MCF 10A (cell line): ENCODE data around the gene PCNX3. TPM values are rescaled to one million over a fixed set of nuclear protein-coding genes. Genes with fewer than 3 reads are reported as not detected.
"Not testable (repeated sequence)": the region's sequence is repeated elsewhere in the genome, so short reads cannot be mapped to it uniquely, and the experiment has no call there.

ENCODE experiments used
- BruUV-seq: library from RNA; stranded (reverse); fragments of 400-500 nt; replicated peaks from 2 replicates; lab custom pipeline; 2021; lab: Mats Ljungman, UMichigan
- CTCF ChIA-PET: fragments of 300-600 bp; sonication (Branson Sonifier 250); formaldehyde crosslinking; extraction: SDS; loops from one replicate; lab custom pipeline; 2021; ENCODE audit warnings: antibody characterized with exemption, inconsistent platforms; lab: Yijun Ruan, JAX
- POLR2A ChIA-PET: fragments of 300-600, 350-650 bp; sonication (Branson Sonifier 250); formaldehyde crosslinking; extraction: SDS; loops from one replicate; lab custom pipeline; 2020; ENCODE audit warnings: antibody characterized with exemption, inconsistent platforms; lab: Yijun Ruan, JAX
- DNase-seq: peaks from one replicate; pipeline ENCODE4 v3.0.0-alpha.2; 2018; ENCODE audit not compliant: unreplicated experiment
- H3K27ac Mint-ChIP-seq: one replicate; pipeline ENCODE4 v1.8.0; 2022; ENCODE audit warnings: mild to moderate bottlenecking, low read depth, mixed read lengths; ENCODE audit not compliant: unreplicated experiment
- H3K27me3 Mint-ChIP-seq: one replicate; pipeline ENCODE4 v1.8.0; 2022; ENCODE audit warnings: mixed read lengths; ENCODE audit not compliant: insufficient read depth, unreplicated experiment
- H3K36me3 Mint-ChIP-seq: one replicate; pipeline ENCODE4 v1.8.0; 2022; ENCODE audit warnings: mild to moderate bottlenecking, moderate library complexity, mixed read lengths; ENCODE audit not compliant: insufficient read depth, unreplicated experiment
- H3K4me1 Mint-ChIP-seq: one replicate; pipeline ENCODE4 v1.8.0; 2022; ENCODE audit warnings: mixed read lengths; ENCODE audit not compliant: insufficient read depth, unreplicated experiment
- H3K4me3 Mint-ChIP-seq: one replicate; pipeline ENCODE4 v1.8.0; 2022; ENCODE audit warnings: mild to moderate bottlenecking, moderate library complexity, mixed read lengths; ENCODE audit not compliant: unreplicated experiment
- H3K9me3 Mint-ChIP-seq: one replicate; pipeline ENCODE4 v1.8.0; 2022; ENCODE audit warnings: mixed read lengths; ENCODE audit not compliant: unreplicated experiment
- intact Hi-C: fragments of 100-400 bp; cut with micrococcal nuclease; formaldehyde crosslinking; loops from 2 replicates; pipeline ENCODE4 v1.14.1; 2022
- total RNA-seq: library from RNA; stranded (reverse); gene quantifications from 2 replicates; pipeline ENCODE4 v1.2.3, GENCODE V29; 2022
- TF ChIP-seq, protein P1 (sequence below): fragments of 200-600 bp; IDR thresholded peaks from one replicate; pipeline ENCODE4 v1.8.0; 2022; ENCODE audit warnings: antibody characterized with exemption, mild to moderate bottlenecking; ENCODE audit not compliant: unreplicated experiment

PCNX3 gene
- total RNA-seq, 1 experiment from 2014 or later, result 40.9 TPM

DNA sequence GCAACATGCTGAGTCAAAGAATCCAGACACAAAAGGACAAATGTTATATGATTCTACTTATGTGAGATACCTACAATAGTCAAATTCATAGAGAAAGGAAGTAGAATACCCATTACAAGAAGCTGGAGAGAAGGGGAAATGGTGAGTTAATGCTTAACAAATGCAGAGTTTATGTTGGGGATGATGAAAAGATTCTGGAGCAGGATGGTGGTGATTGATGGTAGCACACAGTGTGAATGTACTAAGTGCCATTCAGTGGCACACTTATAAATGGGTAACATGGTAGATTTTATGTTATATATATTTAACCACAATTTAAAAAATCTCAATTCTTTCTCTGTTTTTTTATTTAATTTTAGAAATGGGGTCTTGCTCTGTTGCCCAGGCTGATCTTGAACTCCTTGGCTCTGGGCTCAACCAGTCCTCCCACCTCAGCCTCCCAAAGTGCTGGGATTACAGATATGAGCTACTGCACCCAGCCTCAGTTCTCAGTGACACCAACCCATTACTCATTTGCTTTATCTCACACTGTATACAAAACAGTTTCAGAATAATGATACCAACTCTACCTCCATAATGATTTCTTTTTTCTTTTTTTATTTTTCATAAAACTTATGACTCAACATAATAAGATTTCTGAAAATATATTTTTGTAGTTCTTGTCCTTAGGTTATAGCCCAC, 56.7 kb downstream of the PCNX3 start:
- CTCF ChIA-PET, result interaction anchor here (0.7 kb wide), 1 partner anchor 1449 kb away, joined by 3 read pairs; no protein-coding TSS in a partner anchor
- TF ChIP-seq, protein P1, sequence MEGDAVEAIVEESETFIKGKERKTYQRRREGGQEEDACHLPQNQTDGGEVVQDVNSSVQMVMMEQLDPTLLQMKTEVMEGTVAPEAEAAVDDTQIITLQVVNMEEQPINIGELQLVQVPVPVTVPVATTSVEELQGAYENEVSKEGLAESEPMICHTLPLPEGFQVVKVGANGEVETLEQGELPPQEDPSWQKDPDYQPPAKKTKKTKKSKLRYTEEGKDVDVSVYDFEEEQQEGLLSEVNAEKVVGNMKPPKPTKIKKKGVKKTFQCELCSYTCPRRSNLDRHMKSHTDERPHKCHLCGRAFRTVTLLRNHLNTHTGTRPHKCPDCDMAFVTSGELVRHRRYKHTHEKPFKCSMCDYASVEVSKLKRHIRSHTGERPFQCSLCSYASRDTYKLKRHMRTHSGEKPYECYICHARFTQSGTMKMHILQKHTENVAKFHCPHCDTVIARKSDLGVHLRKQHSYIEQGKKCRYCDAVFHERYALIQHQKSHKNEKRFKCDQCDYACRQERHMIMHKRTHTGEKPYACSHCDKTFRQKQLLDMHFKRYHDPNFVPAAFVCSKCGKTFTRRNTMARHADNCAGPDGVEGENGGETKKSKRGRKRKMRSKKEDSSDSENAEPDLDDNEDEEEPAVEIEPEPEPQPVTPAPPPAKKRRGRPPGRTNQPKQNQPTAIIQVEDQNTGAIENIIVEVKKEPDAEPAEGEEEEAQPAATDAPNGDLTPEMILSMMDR, result no peak
- no peaks in the 10 kb centered on the region for H3K4me1 Mint-ChIP-seq
- no peak for DNase-seq
- POLR2A ChIA-PET, result interaction anchor here (0.8 to 1.0 kb wide), 2 partner anchors 9 to 261 kb away, joined by 3 to 5 read pairs; partner anchors contain the start of gene RELA
- no peaks in the 10 kb centered on the region for H3K36me3 Mint-ChIP-seq
- no peak overlapping the region for H3K27ac Mint-ChIP-seq
- no peaks in the 10 kb centered on the region for H3K27me3 Mint-ChIP-seq
- BruUV-seq, result no TSS peak
- no peaks in the 10 kb centered on the region for H3K9me3 Mint-ChIP-seq
- intact Hi-C loops, result no loop called here
- H3K4me3 Mint-ChIP-seq, result no peak overlapping the region

DNA sequence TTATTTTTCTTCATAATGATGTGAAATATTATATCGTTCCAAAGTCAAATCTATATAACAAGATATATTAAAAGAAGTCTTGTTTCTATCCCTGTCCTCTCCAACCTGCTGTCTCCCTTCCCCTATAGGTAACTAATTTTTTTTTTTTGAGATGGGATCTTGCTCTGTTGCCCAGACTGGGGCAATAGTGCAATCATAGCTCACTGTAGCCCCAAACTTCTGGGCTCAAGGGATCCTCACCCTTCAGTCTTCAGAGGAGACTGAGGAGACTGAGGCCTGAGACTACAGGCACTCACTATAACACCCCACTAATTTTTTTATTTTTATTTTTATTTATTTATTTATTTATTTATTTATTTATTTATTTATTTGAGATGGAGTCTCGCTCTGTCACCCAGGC, 57.4 kb downstream of the PCNX3 start:
- DNase-seq, result no peak
- Mint-ChIP-seq H3K4me3 (no peak overlapping the region), H3K9me3 (no peaks in the 10 kb centered on the region), H3K36me3 (no peaks in the 10 kb centered on the region), H3K27ac (no peak overlapping the region), H3K27me3 (no peaks in the 10 kb centered on the region), H3K4me1 (no peaks in the 10 kb centered on the region)
- no TSS peak for BruUV-seq
- intact Hi-C loops, result no loop called here
- CTCF ChIA-PET, result interaction anchor here (0.6 to 0.7 kb wide), 3 partner anchors 27 to 1456 kb away, joined by 3 to 5 read pairs (median 4); no protein-coding TSS in a partner anchor
- TF ChIP-seq, protein P1, result no peak
- POLR2A ChIA-PET, result interaction anchor here (0.8 kb wide), 1 partner anchor 10 kb away, joined by 3 read pairs; the partner anchor contains the start of gene RELA

DNA sequence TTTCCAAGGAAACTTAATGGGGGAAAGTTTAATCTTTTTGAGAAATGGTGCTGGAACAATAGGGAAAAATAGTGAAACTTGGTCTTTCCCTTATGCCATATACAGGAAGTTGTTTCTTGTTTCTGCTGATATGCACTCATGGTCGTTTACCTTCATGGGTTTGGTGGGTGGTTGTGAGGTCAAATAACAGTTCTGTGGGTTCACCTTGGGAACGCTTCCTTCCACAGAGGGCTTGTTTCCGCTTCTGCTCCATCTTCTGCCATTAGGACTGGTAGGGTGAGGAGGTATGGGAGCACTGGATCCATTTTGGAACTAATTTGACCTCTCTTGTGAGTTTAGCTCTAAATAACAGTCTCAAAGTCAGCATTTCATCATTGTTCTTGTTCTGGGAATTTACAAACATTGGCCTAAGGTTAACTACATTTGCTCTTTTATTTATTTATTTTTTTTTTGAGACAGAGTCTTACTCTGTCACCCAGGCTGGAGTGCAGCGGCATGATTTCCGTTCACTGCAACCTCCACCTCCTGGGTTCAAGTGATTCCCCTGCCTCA, 64.7 kb downstream of the PCNX3 start:
- TF ChIP-seq, protein P1, result no peak
- no TSS peak for BruUV-seq
- H3K4me3 Mint-ChIP-seq, result no peak overlapping the region
- H3K27ac Mint-ChIP-seq, result no peak overlapping the region
- DNase-seq, result no peak
- no peaks in the 10 kb centered on the region for H3K4me1 Mint-ChIP-seq
- POLR2A ChIA-PET, result no interaction called here
- H3K9me3 Mint-ChIP-seq, result no peaks in the 10 kb centered on the region
- peaks cover 16% of the 10 kb centered on the region for H3K27me3 Mint-ChIP-seq
- no peaks in the 10 kb centered on the region for H3K36me3 Mint-ChIP-seq
- intact Hi-C loops, result no loop called here
- CTCF ChIA-PET, result no interaction called here

DNA sequence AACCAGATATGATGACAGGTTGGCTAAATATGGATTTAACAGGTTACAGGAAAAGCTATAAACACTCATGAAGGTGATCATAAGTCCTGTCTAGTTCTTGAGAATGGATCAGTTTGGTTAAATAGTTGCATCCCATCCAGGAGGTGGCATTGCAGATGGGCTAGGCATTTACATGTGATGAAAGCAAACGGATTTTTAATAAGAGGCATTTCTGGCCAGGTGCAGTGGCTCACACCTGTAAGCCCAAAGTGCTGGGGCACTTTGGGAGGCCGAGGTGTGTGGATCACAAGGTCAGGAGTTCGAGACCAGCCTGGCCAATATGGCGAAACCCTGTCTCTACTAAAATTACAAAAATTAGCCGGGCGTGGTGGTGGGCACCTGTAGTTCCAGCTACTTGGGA, 67.9 kb downstream of the PCNX3 start:
- H3K4me1 Mint-ChIP-seq, H3K27ac Mint-ChIP-seq, H3K4me3 Mint-ChIP-seq, intact Hi-C loops, DNase-seq, H3K36me3 Mint-ChIP-seq, H3K9me3 Mint-ChIP-seq, BruUV-seq: not testable (repeated sequence)
- CTCF ChIA-PET, result interaction anchor here (1.5 to 1.9 kb wide), 2 partner anchors 22 to 149 kb away, joined by 3 to 6 read pairs; no protein-coding TSS in a partner anchor
- POLR2A ChIA-PET, result interaction anchor here (1.0 kb wide), 1 partner anchor 17 kb away, joined by 3 read pairs; no protein-coding TSS in a partner anchor
- peaks cover 16% of the 10 kb centered on the region for H3K27me3 Mint-ChIP-seq
